ENCODE data around the gene RAB6B. TPM values are rescaled to one million over a fixed set of nuclear protein-coding genes. Genes with fewer than 3 reads are reported as not detected.

The RAB6B gene
- total RNA-seq, 2 experiments from 2014 or later, result 1.7 to 2.0 TPM

GRCh38 chr3:133937061-133937686 is 41.5 kb upstream of the RAB6B start:
- no peaks in the 10 kb centered on the region for H3K36me3 Mint-ChIP-seq (ENCODE audit: low read depth)
- no peak for DNase-seq
- no peak overlapping the region for H3K4me3 Mint-ChIP-seq
- H3K4me1 Mint-ChIP-seq (ENCODE audit: low read depth), result peaks cover under 1% of the 10 kb centered on the region
- ATAC-seq, result no peak
- POLR2A ChIA-PET, result no interaction called here
- intact Hi-C loops (cut with micrococcal nuclease), result no loop called here
- H3K27ac Mint-ChIP-seq, result no peak overlapping the region
- CTCF ChIA-PET, result interaction anchor here (2.0 kb wide), 1 partner anchor 9 kb away, joined by 9 read pairs; no protein-coding TSS in a partner anchor
- H3K27me3 Mint-ChIP-seq, result no peaks in the 10 kb centered on the region
- TF ChIP-seq CTCF (IDR thresholded peaks at IDR 0.05), result no peak
- no peaks in the 10 kb centered on the region for H3K9me3 Mint-ChIP-seq

GRCh38 chr3:133935843-133936769 is 40.4 kb upstream of the RAB6B start:
- H3K36me3 Mint-ChIP-seq (ENCODE audit: low read depth), result no peaks in the 10 kb centered on the region
- H3K27ac Mint-ChIP-seq, result no peak overlapping the region
- H3K4me3 Mint-ChIP-seq, result no peak overlapping the region
- CTCF ChIA-PET, result interaction anchor here (2.0 kb wide), 1 partner anchor 8 kb away, joined by 9 read pairs; no protein-coding TSS in a partner anchor
- intact Hi-C loops (cut with micrococcal nuclease), result no loop called here
- no peaks in the 10 kb centered on the region for H3K9me3 Mint-ChIP-seq
- TF ChIP-seq CTCF (IDR thresholded peaks at IDR 0.05), result no peak
- H3K4me1 Mint-ChIP-seq (ENCODE audit: low read depth), result no peaks in the 10 kb centered on the region
- DNase-seq (no peak), ATAC-seq (no peak)
- POLR2A ChIA-PET, result no interaction called here
- no peaks in the 10 kb centered on the region for H3K27me3 Mint-ChIP-seq

- Mint-ChIP-seq H3K36me3 (ENCODE audit: low read depth) (no peaks in the 10 kb centered on the region), H3K4me1 (ENCODE audit: low read depth) (no peaks in the 10 kb centered on the region), H3K27ac (no peak overlapping the region), H3K27me3 (no peaks in the 10 kb centered on the region), H3K9me3 (no peaks in the 10 kb centered on the region), H3K4me3 (no peak overlapping the region)
- ChIA-PET POLR2A (no interaction called here), CTCF (no interaction called here)
- DNase-seq, result no peak
- intact Hi-C loops (cut with micrococcal nuclease), result no loop called here
- no peak for ATAC-seq
- no peak for TF ChIP-seq CTCF (IDR thresholded peaks at IDR 0.05)
Measured at GRCh38 chr3:133934996-133935842, 39.5 kb upstream of the RAB6B start.

GRCh38 chr3:133934073-133934970 is 38.6 kb upstream of the RAB6B start:
- H3K27me3 Mint-ChIP-seq, result no peaks in the 10 kb centered on the region
- H3K27ac Mint-ChIP-seq, result no peak overlapping the region
- ATAC-seq (no peak), DNase-seq (no peak)
- CTCF ChIA-PET, result no interaction called here
- H3K36me3 Mint-ChIP-seq (ENCODE audit: low read depth), result no peaks in the 10 kb centered on the region
- no peaks in the 10 kb centered on the region for H3K9me3 Mint-ChIP-seq
- intact Hi-C loops (cut with micrococcal nuclease), result no loop called here
- no peak for TF ChIP-seq CTCF (IDR thresholded peaks at IDR 0.05)
- no peaks in the 10 kb centered on the region for H3K4me1 Mint-ChIP-seq (ENCODE audit: low read depth)
- POLR2A ChIA-PET, result no interaction called here
- no peak overlapping the region for H3K4me3 Mint-ChIP-seq

All from activated CD8-positive, alpha-beta T cell treated with anti-CD3 and anti-CD28 coated beads for 36 hours (primary cell).